ENCODE data around the gene ZBTB20. TPM values are rescaled to one million over a fixed set of nuclear protein-coding genes. Genes with fewer than 3 reads are reported as not detected.

ZBTB20 gene
- total and polyA plus RNA-seq, 12 donors = 0.57 to 105 (median 86.8) TPM

DNA sequence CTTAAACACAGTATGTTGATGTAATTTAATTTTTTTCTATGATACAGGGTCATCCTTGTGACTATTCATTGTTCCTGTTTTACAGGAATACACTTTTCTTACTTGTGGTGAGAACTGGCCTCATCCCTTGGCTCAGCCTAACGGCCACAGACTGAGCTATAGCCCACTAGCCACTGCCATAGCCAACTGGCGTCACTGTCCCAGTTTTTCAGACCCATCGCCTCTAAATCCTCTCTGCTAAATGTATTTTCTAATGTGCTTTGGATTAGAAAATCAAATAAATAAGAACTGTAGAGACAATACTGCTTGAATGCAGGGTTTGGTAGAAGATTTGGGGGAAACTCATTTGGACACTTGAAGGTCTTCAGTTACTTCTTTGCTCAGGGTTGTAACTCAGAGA, 740.2 kb downstream of the ZBTB20 start:
- H3K27me3 ChIP-seq = no peaks in the 10 kb centered on the region
- TF ChIP-seq, protein P1, sequence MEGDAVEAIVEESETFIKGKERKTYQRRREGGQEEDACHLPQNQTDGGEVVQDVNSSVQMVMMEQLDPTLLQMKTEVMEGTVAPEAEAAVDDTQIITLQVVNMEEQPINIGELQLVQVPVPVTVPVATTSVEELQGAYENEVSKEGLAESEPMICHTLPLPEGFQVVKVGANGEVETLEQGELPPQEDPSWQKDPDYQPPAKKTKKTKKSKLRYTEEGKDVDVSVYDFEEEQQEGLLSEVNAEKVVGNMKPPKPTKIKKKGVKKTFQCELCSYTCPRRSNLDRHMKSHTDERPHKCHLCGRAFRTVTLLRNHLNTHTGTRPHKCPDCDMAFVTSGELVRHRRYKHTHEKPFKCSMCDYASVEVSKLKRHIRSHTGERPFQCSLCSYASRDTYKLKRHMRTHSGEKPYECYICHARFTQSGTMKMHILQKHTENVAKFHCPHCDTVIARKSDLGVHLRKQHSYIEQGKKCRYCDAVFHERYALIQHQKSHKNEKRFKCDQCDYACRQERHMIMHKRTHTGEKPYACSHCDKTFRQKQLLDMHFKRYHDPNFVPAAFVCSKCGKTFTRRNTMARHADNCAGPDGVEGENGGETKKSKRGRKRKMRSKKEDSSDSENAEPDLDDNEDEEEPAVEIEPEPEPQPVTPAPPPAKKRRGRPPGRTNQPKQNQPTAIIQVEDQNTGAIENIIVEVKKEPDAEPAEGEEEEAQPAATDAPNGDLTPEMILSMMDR (IDR thresholded peaks at IDR 0.05) = no peak
- WGBS, 2 donors = 83 to 85% methylated on average over 3 of the region's 3 CpGs
- DNase-seq (no peak), ATAC-seq (no peak)
- H3K27ac ChIP-seq = peak overlapping the region in 4 of 10 donors; percentile 8 to 24 (median 20)
- intact Hi-C loops (cut with DNase I) = no loop called here
- no peaks in the 10 kb centered on the region for H3K9me3 ChIP-seq
- peaks cover 15 to 86% (median 66%) of the 10 kb centered on the region in 9 donors for H3K4me1 ChIP-seq
- no peak overlapping the region for H3K4me3 ChIP-seq
- no peaks in the 10 kb centered on the region for H3K36me3 ChIP-seq

DNA sequence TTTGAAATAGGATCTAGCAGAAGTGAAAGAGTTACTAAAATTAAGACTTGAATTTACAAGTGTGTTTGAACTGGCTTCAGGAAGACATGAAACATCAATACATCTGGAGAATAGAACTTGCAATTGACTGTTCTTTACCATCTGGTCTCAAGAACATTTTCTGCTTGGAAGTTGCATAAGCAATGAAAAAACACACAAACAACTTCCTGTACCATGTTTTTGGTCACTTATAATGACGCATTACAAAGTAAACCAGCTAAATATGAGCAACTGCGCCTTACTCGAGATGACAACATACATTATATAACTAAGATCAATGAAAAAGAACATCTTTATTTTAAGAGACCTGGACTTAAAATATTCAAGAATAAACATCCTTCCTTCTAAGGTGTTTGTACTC, 740.8 kb downstream of the ZBTB20 start:
- Histone ChIP-seq H3K4me1 (peaks cover 16 to 86% (median 60%) of the 10 kb centered on the region in 9 donors), H3K27ac (peak overlapping the region in 4 of 10 donors; percentile 17 to 29 (median 23)), H3K36me3 (no peaks in the 10 kb centered on the region), H3K27me3 (no peaks in the 10 kb centered on the region), H3K9me3 (no peaks in the 10 kb centered on the region), H3K4me3 (no peak overlapping the region)
- DNase-seq (no peak), ATAC-seq (peak in 2 of 8 donors; percentile 20 to 34)
- TF ChIP-seq, protein P1 (IDR thresholded peaks at IDR 0.05) = no peak
- 72 to 85% methylated on average over 3 of the region's 3 CpGs for WGBS, 2 donors
- intact Hi-C loops (cut with DNase I) = no loop called here

DNA sequence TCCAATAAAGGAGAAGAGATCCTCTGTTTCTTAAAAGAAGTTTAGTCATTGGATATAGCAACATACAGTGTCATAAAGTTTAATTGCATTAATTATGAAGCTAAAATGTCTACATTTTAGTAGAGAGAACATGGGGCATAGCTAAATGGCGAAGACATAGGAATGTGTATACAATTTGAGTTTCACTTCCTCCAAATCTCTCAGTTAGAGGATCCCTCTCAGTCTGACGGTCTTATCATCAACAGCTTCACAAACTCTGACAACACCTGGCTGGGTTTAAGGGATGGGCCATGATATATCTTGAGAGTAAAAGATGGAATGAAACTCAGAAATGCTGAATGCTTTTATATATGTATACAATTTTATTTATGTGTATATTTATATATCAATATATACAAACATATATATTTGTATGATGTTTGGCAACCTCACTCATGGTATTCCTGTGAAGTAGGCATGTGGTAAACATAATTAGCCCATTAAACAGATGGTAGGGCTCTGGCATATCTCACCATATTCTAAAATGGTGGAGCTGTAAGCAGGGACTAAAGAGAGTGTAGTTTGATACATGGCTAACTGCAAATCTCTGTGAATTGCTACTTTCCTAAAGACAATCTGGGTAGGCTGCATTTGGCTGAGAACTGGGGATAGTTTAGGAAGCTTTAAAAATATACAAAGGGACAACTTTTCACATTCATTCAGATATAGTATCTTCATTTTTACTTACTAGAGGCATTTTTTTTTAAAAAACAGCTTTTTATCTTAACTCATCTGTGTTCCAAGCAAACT, 741.7 kb downstream of the ZBTB20 start:
- H3K4me3 ChIP-seq = no peak overlapping the region

DNA sequence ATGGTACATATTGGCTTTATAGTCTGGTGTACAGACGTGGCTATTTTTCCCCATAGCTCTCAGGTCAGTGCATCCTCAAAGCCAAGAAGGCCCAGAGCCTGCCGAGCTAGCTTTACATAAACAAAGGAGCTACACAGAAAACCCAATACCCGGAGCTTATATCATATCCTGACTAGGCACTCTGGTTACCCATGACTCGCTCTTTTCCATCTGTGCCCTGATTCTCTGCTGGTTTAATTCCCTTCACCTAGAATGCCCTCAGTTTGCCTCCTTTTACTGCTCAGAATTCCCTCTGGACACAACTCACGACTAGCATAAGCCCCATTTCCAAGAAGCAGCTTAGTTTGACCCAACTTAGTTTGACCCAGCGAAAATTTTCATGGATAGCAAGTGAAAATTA, 742.5 kb downstream of the ZBTB20 start:
- Histone ChIP-seq H3K36me3 (no peaks in the 10 kb centered on the region), H3K27me3 (no peaks in the 10 kb centered on the region), H3K9me3 (no peaks in the 10 kb centered on the region), H3K4me3 (no peak overlapping the region), H3K4me1 (peaks cover 11 to 84% (median 55%) of the 10 kb centered on the region in 9 donors), H3K27ac (peak overlapping the region in 3 of 10 donors; percentile 7 to 41 (median 23))
- TF ChIP-seq, protein P1 (IDR thresholded peaks at IDR 0.05) = no peak
- 84 to 86% methylated on average over 6 of the region's 6 CpGs for WGBS, 2 donors
- DNase-seq (no peak), ATAC-seq (no peak)
- intact Hi-C loops (cut with DNase I) = no loop called here

More for the DNA sequence above, 741.7 kb downstream of the ZBTB20 start:
- Histone ChIP-seq H3K36me3 (no peaks in the 10 kb centered on the region), H3K27me3 (no peaks in the 10 kb centered on the region), H3K27ac (peak overlapping the region in 3 of 10 donors; percentile 23 to 41 (median 29)), H3K4me1 (peaks cover 11 to 85% (median 54%) of the 10 kb centered on the region in 9 donors), H3K9me3 (no peaks in the 10 kb centered on the region)
- DNase-seq (no peak), ATAC-seq (no peak)
- intact Hi-C loops (cut with DNase I) = no loop called here
- TF ChIP-seq, protein P1 (IDR thresholded peaks at IDR 0.05) = no peak
- WGBS, 2 donors = 82 to 85% methylated on average over 2 of the region's 2 CpGs

All from heart right ventricle (tissue), 16 donors.